Measurements from ENCODE around the gene S100A4.

DNA sequence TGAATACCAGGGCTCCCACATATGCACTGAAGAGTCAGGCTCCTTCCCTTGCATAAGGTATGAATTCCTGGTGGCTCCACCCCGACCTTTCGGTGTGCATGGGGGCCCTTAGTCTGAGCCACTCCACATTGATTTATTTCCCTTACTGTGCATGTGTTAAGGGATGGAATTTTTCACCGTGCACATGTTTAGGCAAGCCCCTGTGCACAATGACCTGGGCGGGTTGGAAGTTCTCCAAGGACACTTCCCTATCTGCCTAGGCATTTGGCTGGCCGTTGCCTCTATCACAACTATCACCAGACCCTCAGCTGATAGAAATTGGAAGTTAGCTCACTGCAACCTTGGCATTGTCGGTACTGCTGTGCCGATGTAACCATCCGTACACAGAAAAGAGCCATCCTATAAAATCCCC, 19.5 kb downstream of the S100A4 start:
- TF ChIP-seq, protein P1, sequence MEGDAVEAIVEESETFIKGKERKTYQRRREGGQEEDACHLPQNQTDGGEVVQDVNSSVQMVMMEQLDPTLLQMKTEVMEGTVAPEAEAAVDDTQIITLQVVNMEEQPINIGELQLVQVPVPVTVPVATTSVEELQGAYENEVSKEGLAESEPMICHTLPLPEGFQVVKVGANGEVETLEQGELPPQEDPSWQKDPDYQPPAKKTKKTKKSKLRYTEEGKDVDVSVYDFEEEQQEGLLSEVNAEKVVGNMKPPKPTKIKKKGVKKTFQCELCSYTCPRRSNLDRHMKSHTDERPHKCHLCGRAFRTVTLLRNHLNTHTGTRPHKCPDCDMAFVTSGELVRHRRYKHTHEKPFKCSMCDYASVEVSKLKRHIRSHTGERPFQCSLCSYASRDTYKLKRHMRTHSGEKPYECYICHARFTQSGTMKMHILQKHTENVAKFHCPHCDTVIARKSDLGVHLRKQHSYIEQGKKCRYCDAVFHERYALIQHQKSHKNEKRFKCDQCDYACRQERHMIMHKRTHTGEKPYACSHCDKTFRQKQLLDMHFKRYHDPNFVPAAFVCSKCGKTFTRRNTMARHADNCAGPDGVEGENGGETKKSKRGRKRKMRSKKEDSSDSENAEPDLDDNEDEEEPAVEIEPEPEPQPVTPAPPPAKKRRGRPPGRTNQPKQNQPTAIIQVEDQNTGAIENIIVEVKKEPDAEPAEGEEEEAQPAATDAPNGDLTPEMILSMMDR (IDR thresholded peaks at IDR 0.05) = no peak
- TF ChIP-seq POLR2A (IDR thresholded peaks at IDR 0.05) (no peak), EP300 (IDR thresholded peaks at IDR 0.05) (no peak)
